Measurements from ENCODE around the gene CFAP53. TPM values are rescaled to one million over a fixed set of nuclear protein-coding genes. Genes with fewer than 3 reads are reported as not detected.

Gene CFAP53
- total and polyA plus RNA-seq, 2 donors (not counting 3 experiments of a cell fraction or from before 2014, with no cell fraction given) = 0.12 to 0.18 TPM

DNA sequence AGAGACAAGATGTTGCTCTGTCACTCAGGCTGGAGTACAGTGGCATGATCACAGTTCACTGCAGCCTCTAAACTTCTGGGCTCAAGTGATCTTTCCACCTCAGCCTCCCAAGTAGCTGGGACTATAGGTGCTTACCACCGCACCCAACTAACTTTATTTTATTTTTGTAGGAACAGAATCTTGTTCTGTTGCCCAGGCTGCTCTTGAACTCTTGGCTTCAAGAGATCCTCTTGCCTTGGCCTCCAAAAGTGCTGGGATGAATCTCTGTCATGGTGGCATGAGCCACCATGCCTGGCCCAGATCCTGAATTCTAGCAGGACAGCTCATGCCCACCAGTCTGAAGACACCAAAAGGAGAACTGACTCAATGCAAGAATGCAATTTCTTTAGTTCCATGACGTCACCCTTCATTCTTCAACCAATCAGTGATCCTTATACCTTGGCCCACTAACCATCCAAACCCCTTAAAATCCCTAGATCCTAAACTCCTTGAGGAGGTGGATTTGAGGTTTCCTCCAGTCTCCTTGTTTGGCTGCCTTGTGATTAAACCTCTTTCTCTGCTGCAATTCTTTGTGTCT lies 46.8 kb upstream of the CFAP53 start:
- TF ChIP-seq POLR2A (IDR thresholded peaks at IDR 0.05; ENCODE audit: low read depth, low read length) (no peak), CTCF (IDR thresholded peaks at IDR 0.05; ENCODE audit: extremely low read depth in 1 of 2, insufficient read depth in 1 of 2, low read depth in 1 of 2, low read length in 2 of 2) (no peak), FOS (IDR thresholded peaks at IDR 0.05; ENCODE audit: borderline replicate concordance, insufficient read depth, low read length) (no peak), MYC (IDR thresholded peaks at IDR 0.05; ENCODE audit: low read depth, low read length) (no peak), EZH2 (IDR thresholded peaks at IDR 0.05; ENCODE audit: borderline replicate concordance, low read depth, low read length, severe bottlenecking) (no peak), JUN (IDR thresholded peaks at IDR 0.05; ENCODE audit: borderline replicate concordance, insufficient read depth, insufficient read length, low read depth) (no peak), POLR2AphosphoS5 (IDR thresholded peaks at IDR 0.05; ENCODE audit: insufficient read depth, low read depth, low read length) (no peak), GATA2 (IDR thresholded peaks at IDR 0.05; ENCODE audit: insufficient read depth, insufficient read length, low read depth, low read length) (no peak)
- TF ChIP-seq, protein P1, sequence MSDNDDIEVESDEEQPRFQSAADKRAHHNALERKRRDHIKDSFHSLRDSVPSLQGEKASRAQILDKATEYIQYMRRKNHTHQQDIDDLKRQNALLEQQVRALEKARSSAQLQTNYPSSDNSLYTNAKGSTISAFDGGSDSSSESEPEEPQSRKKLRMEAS (IDR thresholded peaks at IDR 0.05; ENCODE audit: insufficient read depth, insufficient read length) = no peak
- intact Hi-C loops (cut with micrococcal nuclease) = no loop called here
- ChIA-PET CTCF (no interaction called here), POLR2A (no interaction called here)
- Histone ChIP-seq H3K9ac (replicated peaks; ENCODE audit: extremely low read depth, insufficient read depth, low read length) (no peak overlapping the region), H3K9me1 (replicated peaks; ENCODE audit: control insufficient read depth, extremely low read depth, insufficient read depth, low read length) (no peaks in the 10 kb centered on the region), H4K20me1 (replicated peaks; ENCODE audit: control insufficient read depth, extremely low read depth, insufficient read depth, low read length) (no peaks in the 10 kb centered on the region), H3K9me3 (replicated peaks; ENCODE audit: control insufficient read depth, insufficient read depth, low read length) (no peaks in the 10 kb centered on the region), H3K4me3 (replicated peaks in 1 of 3; ENCODE audit: insufficient read depth in 1 of 3, low read depth in 1 of 3, low read length in 3 of 3) (no peak overlapping the region), H3K79me2 (ENCODE audit: control insufficient read depth, insufficient read depth, low read length) (no peaks in the 10 kb centered on the region), H3K4me2 (ENCODE audit: insufficient read depth, low read length) (no peak overlapping the region), H3K27ac (ENCODE audit: insufficient read depth, low read depth, low read length) (no peak overlapping the region), H2AFZ (ENCODE audit: low read depth, low read length) (no peak overlapping the region), H3K36me3 (ENCODE audit: control insufficient read depth in 2 of 2, extremely low read depth in 1 of 2, insufficient read depth in 2 of 2, low read length in 2 of 2) (no peaks in the 10 kb centered on the region), H3K27me3 (ENCODE audit: control insufficient read depth in 2 of 2, insufficient read depth in 2 of 2, low read length in 2 of 2) (no peaks in the 10 kb centered on the region), H3K4me1 (ENCODE audit: control insufficient read depth, extremely low read depth, insufficient read depth, low read length) (peaks cover 2% of the 10 kb centered on the region)
- no peak for DNase-seq (ENCODE audit: low read depth, low spot score)
- FAIRE-seq = no peak
- dilution Hi-C loops (cut with MboI; ENCODE audit: extremely low pct_ligation_motif_present, low sequenced_read_pairs) = no loop called here
- BruUV-seq (replicated peaks) = no TSS peak
